SK-N-DZ (cell line): ENCODE measurements around the gene ZDHHC14.

ENCODE experiments used
- DNase-seq: peaks from one replicate; pipeline ENCODE4 v3.0.0-alpha.2; 2015; ENCODE audit warnings: low spot score

The ZDHHC14 gene

GRCh38 chr6:157663261-157663660 is 282.3 kb downstream of the ZDHHC14 start:
- DNase-seq = no peak

DNA sequence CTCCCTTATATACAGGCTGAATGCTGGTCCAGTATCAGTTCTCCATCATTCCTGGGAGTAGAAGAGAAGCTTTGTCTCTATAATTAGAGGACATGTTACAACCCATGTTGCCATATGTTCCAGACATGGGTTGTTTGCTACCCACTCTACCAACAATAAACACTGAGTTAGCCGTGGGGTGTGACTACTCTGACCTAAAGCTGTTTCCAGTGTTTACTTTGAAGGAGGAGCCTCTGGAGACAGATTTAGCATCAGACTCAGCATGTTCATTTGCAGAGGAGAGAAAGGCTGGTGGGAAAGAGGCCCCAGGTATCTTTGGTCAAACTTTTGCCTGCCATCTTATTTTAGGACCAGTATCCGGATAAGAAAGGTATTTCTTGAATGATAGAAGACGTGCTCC is 284.2 kb downstream of the ZDHHC14 start:
- DNase-seq = no peak

DNA sequence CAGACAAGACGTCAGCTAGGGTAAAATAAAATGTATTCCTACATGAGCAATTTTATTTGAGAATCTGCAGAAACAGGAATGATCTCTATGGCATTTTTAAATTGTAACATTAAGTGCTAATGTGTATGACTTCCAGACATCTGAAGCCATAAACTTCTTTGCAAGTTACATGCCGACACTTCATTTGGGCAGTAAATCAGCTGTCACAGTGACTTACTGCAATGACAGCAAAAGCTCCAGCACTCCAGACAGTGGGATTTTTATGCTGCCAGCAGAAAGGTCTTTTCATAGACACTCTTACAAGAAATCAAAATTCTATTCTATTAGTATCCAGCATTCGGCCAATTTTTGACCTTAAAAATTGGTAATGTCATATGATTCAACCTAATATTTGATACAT is 285.7 kb downstream of the ZDHHC14 start:
- no peak for DNase-seq

GRCh38 chr6:157667211-157668008 is 286.4 kb downstream of the ZDHHC14 start:
- DNase-seq = peak; percentile 65

GRCh38 chr6:157668009-157668401 is 287.0 kb downstream of the ZDHHC14 start:
- DNase-seq = no peak

DNA sequence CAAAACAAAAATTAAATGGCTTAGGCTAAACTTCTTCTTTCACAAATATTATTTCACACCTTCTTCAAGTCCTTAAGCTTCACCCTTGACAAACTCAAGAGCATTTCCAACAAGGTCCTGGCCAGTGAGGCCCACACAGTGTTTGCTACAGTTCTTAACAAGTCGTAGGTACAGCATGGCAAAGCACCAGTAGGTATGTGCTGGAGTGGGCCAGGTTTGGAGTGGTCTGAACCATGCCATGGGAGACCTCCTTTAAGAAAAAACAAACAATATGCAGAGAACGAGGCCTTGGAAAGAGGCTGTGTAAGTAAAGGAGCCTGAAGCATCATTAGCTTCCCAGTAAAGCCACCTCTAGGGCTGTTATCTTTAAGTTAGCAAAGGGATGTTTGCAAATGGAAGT is 287.7 kb downstream of the ZDHHC14 start:
- DNase-seq = no peak

GRCh38 chr6:157669323-157669722 is 288.3 kb downstream of the ZDHHC14 start:
- DNase-seq = no peak

DNA sequence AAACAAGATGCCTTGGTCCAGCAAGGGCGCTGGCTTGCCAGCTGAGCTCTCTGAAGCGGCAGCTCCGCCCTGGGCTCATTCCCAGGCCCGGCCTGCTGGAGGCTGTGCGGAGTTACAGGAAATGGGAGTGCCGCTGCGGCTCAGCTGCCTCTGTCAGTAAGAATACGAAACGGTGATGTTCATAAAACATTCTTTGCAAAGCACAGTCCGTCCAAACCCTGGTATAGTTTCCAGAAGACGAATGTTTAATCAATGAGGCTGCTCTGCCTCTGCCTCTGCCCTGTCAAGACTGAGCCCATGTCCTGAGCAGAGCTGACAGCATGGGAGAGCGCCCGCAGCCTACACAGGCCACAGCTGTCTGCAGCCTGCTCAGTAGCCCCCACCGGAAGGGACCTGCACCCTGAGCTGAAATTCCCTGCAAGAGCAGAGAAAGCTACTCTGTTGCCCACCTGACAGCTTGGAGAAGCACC is 288.8 kb downstream of the ZDHHC14 start:
- DNase-seq = peak; percentile 30

DNA sequence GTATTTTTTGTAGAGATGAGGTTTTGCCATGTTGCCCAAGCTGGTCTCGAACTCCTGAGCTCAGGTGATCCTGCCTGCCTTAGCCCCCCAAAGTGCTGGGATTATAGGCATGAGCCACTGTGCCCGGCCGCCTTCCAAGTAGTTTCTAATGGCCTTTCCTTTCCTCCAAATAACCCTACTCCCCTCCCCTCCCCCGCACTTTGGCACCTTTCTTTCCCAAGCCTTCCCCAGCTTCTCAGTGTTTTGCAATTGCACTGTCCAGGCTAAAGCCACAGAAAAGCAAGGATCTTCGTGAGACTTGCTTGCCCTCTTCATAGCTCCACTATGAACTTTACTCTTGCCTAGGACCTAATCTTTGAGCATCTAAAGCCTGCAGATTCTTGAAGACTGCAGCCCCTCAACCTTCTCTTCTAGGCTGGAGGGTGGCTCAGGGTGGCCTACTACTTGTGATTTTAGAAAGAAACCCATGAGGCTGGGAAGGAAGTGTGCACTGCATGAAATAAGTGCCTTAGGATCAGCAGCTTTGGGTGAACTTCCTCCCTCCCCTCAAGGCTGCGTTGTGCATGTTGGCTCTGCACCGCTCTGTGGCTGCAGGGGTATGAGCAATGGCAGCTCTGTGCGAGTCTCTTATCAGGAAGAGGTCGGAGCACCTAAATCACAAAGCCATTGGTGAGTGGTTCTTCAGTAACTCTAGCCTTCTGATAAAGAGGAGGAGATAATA is 289.6 kb downstream of the ZDHHC14 start:
- no peak for DNase-seq

GRCh38 chr6:157672726-157673412 is 291.9 kb downstream of the ZDHHC14 start:
- no peak for DNase-seq

DNA sequence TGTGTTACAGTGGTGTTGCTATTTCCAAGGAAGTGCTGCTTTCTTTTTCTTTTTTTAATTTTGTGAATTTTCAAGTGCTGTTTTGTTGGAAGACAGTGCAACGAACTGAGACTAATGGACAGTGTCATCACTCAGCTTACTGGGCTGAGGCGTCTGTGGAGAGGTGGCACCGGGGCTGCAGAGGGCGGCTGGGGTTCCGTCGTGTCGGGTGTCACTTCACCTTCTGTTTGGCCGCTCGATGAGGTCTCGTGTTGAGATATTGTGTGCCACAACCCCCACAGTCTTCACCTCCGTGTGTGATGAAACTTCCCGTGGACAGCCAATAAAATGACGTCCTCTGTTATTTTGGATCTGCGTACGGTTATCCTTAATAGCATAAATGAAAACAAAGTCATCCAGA is 292.6 kb downstream of the ZDHHC14 start:
- DNase-seq = no peak

DNA sequence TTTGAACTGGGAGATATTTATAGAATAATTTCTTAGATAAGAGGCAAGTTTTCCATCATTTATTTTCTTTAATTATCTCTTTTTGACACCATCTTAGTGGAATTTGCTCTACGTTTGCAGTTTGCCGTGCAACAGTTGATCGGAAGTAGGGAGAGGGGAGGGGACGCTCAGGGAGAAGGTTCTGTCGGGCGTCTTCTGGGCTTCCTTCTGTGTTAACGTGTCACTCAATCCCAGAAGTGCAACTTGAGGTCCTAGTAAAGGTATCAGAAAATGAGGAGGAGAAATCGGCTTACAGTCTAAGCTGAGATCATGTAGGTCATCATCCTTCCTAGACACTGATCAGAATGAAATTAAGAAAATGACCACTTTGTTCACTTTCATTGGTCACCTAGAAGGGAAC is 293.1 kb downstream of the ZDHHC14 start:
- DNase-seq = no peak

DNA sequence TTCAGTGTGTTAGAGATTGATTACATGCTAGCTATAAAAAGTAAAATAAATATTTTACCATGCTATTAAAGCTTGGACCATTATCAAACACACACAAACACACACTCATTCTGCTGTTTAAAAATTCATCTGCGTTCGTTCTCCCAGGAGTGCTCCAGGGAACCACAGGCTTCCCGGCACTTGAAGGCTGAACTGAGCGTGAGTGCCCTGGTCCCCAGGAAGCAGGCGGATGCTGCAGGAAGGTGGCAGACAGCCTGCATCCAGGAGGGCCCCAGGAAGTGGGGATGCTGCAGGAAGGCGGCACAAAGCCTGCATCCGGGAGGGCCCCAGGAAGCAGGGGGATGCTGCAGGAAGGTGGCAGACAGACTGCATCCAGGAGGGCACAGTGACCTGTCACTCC is 294.8 kb downstream of the ZDHHC14 start:
- DNase-seq = no peak

DNA sequence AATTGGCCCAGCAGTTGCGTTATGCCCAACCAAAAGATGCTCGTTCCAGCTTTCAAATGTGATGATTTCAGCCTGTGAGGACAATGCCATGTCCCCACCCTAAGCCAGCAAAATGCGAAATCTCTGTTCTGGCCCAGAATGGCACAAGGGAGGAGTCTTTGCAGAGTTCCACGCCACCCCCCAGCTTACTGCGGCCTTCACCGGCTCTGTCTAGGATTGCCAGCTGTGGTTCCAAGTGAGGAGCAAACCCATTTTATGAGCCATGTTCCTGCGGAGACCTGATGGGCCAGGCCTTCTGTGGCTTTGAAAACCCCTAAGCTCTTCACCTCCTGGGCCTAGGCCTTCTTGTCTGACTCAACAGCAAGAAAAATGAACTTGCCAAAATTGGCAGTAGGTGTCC is 295.3 kb downstream of the ZDHHC14 start:
- DNase-seq = no peak

DNA sequence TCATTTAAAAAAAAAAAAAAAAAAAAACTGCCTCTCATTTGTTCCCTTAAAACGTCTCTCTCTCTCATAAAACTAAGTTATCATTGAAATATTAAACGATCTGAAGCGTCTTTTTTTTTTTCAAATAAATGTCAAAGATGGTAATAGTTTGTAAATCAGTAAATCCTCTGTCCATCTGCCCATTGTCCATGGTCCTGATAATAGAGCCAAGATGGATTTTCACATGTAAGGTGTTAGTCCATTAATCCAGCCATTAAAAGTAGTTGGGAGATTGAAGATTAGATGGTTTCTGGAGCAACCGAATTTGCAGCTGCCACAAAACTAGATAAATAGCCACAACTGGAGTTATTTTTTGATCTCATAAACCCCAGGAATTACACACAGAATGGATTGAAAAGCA is 296.2 kb downstream of the ZDHHC14 start:
- no peak for DNase-seq

- no peak for DNase-seq
Measured at GRCh38 chr6:157679605-157680580, 298.9 kb downstream of the ZDHHC14 start.

DNA sequence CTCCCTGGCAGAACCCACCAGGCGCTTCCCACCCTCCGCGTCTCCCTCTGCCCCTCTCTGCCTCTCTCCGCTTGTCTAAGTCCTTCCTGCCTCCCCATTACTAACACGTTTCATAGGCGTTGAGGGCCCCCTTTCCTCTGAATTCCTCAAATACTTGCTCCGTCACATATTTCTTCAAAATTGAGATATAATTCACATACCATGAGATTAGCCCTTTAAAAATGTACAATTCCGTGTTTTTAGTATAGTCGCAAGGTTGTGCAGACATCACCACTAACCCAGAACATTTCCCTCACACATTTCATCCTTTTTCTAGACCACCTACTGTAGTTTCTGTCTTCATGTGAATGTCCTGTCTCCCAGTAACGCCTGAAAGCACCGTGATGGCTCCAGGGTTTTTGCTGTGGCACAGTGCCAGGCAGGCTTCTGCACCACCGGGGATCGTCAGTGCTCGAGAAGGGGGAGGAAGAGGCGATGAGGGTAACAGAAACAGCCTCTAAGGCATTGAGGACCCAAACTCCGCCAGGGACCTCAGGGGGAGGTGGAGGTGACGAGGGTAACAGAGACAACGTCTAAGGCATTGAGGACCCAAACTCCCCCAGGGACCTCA is 300.2 kb downstream of the ZDHHC14 start:
- no peak for DNase-seq

- no peak for DNase-seq
Measured at GRCh38 chr6:157682856-157683481, 302.0 kb downstream of the ZDHHC14 start.

DNA sequence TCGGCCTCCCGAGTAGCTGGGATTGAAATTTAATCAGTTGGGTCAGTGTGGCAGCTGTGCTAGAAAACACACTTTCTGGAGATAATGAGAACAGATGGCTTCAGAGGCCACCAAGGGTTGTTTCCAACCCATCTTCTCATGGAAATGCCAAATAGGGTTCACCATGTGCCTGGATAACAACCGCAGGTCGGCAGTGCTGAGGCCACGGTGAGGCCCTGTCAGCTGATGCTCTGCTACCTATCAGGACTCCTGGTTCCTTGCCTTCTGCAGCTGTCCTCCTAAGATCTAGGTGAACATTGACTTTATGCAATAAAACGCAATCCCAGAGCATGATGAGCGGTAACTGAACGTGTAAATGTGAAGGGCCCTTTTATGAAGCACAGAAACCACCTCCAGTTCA is 302.7 kb downstream of the ZDHHC14 start:
- DNase-seq = peak; percentile 17

GRCh38 chr6:157684620-157685299 is 303.8 kb downstream of the ZDHHC14 start:
- DNase-seq = no peak
